HAP-1 (cell line): Measurements from ENCODE around the gene IFI6.
"Not testable (repeated sequence)": the region's sequence is repeated elsewhere in the genome, so short reads cannot be mapped to it uniquely, and the experiment has no call there.

Source experiments
- DNase-seq, 2 experiments: peaks; one replicate each; pipeline ENCODE4 v3.0.0-alpha.2; 2016 to 2020; ENCODE audit warnings: low spot score in 2 of 2
- H3K27me3 ChIP-seq: fragments of 250-450 bp; sonication (Bioruptor Pico); 2 replicates; pipeline ENCODE4 v1.5.1; 2020; ENCODE audit warnings: low read depth, mild to moderate bottlenecking, moderate library complexity
- H3K36me3 ChIP-seq: fragments of 250-450 bp; sonication (Bioruptor Pico); replicated peaks from 2 replicates; pipeline ENCODE4 v1.5.1; 2020; ENCODE audit warnings: mild to moderate bottlenecking
- H3K4me1 ChIP-seq: fragments of 250-450 bp; sonication (Bioruptor Pico); 2 replicates; pipeline ENCODE4 v1.5.1; 2020; ENCODE audit warnings: mild to moderate bottlenecking
- H3K4me3 ChIP-seq: fragments of 250-450 bp; sonication (Bioruptor Pico); 2 replicates; pipeline ENCODE4 v1.5.1; 2020; ENCODE audit warnings: mild to moderate bottlenecking, moderate library complexity
- H3K9me3 ChIP-seq: fragments of 250-450 bp; sonication (Bioruptor Pico); 2 replicates; pipeline ENCODE4 v1.5.1; 2020; ENCODE audit warnings: mild to moderate bottlenecking, moderate library complexity
- in situ Hi-C: fragments of 300-500 bp; cut with MboI; formaldehyde crosslinking; loops from 3 replicates; pipeline ENCODE4 v1.14.3; 2020; ENCODE audit warnings: low sequenced_read_pairs, inconsistent platforms, mixed read lengths

Gene IFI6

GRCh38 chr1:27622828-27623227, 49.2 kb downstream of the IFI6 start:
- DNase-seq = peak; percentile 44 to 62
- H3K4me1 ChIP-seq = peaks cover 8% of the 10 kb centered on the region

GRCh38 chr1:27621051-27621920, 50.7 kb downstream of the IFI6 start:
- H3K27me3 ChIP-seq = no peaks in the 10 kb centered on the region
- peaks cover 8% of the 10 kb centered on the region for H3K4me1 ChIP-seq
- H3K9me3 ChIP-seq = no peaks in the 10 kb centered on the region
- no peak for DNase-seq
- H3K36me3 ChIP-seq = no peaks in the 10 kb centered on the region
- H3K4me3 ChIP-seq = no peak overlapping the region
- in situ Hi-C loops = no loop called here

More at GRCh38 chr1:27622828-27623227, 49.2 kb downstream of the IFI6 start:
- no peaks in the 10 kb centered on the region for H3K27me3 ChIP-seq
- H3K36me3 ChIP-seq = no peaks in the 10 kb centered on the region
- in situ Hi-C loops = no loop called here
- no peak overlapping the region for H3K4me3 ChIP-seq
- H3K9me3 ChIP-seq = no peaks in the 10 kb centered on the region

DNA sequence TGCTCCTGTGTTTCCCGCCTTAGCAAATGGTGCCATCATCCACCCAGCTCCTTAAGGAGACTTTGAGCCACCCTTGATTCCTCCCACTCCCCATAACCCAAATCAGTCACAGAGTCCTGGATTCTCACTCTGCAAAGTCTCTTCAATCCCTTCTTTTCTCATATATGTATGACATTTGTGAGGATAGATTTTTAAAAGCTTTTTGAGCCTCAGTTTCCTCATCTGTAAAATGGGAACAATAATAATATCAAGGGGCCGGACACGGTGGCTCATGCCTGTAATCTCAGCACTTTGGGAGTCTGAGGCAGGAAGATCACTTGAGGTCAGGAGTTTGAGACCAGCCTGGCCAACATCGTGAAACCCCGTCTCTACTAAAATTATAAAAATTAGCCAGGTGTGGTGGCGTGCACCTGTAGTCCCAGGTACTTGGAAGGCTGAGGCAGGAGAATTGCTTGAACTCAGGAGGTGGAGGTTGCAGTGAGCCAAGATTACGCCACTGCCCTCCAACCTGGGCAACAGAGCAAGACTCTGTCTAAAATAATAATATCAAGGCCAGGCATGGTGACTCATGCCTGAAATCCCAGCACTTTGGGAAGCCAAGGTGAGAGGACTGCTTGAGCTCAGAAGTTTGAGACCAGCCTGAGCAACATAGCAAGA, 52.1 kb downstream of the IFI6 start:
- H3K36me3 ChIP-seq, DNase-seq, in situ Hi-C loops, H3K4me3 ChIP-seq, H3K9me3 ChIP-seq, H3K4me1 ChIP-seq, H3K27me3 ChIP-seq: not testable (repeated sequence)

GRCh38 chr1:27618341-27619082, 53.5 kb downstream of the IFI6 start:
- H3K36me3 ChIP-seq = no peaks in the 10 kb centered on the region
- H3K9me3 ChIP-seq = no peaks in the 10 kb centered on the region
- H3K27me3 ChIP-seq = no peaks in the 10 kb centered on the region
- DNase-seq = no peak
- no peak overlapping the region for H3K4me3 ChIP-seq
- H3K4me1 ChIP-seq = peaks cover 8% of the 10 kb centered on the region
- in situ Hi-C loops = no loop called here

DNA sequence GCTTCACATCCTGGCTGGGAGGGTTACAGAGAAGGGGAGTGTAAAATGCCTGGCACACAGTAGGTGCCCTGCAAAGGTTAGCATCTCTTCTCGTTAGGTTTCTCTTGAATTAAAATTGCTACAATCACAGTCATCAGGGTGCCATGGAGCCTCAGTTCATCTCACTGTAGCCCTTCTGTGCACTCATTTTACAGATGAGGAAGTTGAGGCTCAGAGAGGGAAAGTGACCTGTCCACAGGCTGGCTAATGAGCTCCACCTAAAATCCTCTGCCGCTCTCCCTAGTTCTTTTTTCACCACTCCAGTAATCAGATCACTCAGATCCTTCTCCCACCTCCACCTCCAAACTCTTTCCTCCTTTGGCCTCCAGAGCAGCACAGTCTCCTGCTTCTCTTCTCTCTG, 54.6 kb downstream of the IFI6 start:
- DNase-seq = no peak
- in situ Hi-C loops = no loop called here
- Histone ChIP-seq H3K4me1 (peaks cover 2% of the 10 kb centered on the region), H3K4me3 (no peak overlapping the region), H3K36me3 (no peaks in the 10 kb centered on the region), H3K27me3 (no peaks in the 10 kb centered on the region), H3K9me3 (no peaks in the 10 kb centered on the region)

DNA sequence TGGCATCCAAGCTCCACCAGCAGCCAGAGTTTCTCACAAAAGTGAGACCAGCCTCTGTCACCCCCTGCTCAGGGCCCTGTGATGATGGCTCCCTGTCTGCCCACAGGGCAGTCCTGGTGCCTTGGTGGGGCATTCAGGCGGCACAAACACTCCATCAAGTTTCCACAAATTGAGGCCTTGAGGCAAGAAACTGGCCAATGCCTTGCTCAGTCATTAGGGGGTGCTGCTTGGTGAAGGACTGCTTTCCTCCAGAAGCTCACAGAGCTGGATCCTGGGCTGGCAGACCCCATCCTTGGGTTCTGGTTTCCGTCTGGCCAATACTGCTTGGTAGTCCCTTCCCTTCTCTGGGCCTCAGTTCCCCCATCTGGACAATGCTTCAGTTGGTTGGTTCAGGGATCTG, 55.6 kb downstream of the IFI6 start:
- Histone ChIP-seq H3K9me3 (no peaks in the 10 kb centered on the region), H3K4me1 (no peaks in the 10 kb centered on the region), H3K36me3 (no peaks in the 10 kb centered on the region), H3K27me3 (no peaks in the 10 kb centered on the region), H3K4me3 (no peak overlapping the region)
- in situ Hi-C loops = no loop called here
- DNase-seq = no peak
